GM12878 (cell line): ENCODE results near the gene GTPBP4. TPM values are rescaled to one million over a fixed set of nuclear protein-coding genes. Genes with fewer than 3 reads are reported as not detected.

Source experiments
- ATAC-seq: fragments of 200-7000 bp; cut with Tn5 transposase; 3 replicates; pipeline ENCODE4 v1.9.1; 2020; ENCODE audit warnings: mild to moderate bottlenecking, moderate library complexity
- BruUV-seq: library from RNA; stranded (reverse); fragments of 400-500 nt; replicated peaks from 2 replicates; lab custom pipeline; 2021; lab: Mats Ljungman, UMichigan
- CTCF ChIA-PET: fragments of 300-600 bp; sonication (Branson Sonifier 250); formaldehyde crosslinking; extraction: SDS; loops from one replicate; lab custom pipeline; 2021; ENCODE audit warnings: inconsistent platforms; lab: Yijun Ruan, JAX
- POLR2A ChIA-PET: fragments of 350-600 bp; formaldehyde crosslinking; extraction: SDS; loops from one replicate; lab custom pipeline; 2021; ENCODE audit warnings: inconsistent platforms; lab: Charles Lee
- RAD21 ChIA-PET: fragments of 300-600 bp; sonication (Branson Sonifier 250); formaldehyde crosslinking; loops from one replicate; lab custom pipeline; 2023; ENCODE audit warnings: antibody characterized with exemption; ENCODE audit not compliant: unreplicated experiment; lab: Charles Lee
- SMC1A ChIA-PET: fragments of 300-600 bp; sonication (Branson Sonifier 250); formaldehyde crosslinking; loops from one replicate; lab custom pipeline; 2023; ENCODE audit not compliant: unreplicated experiment, uncharacterized antibody; lab: Charles Lee
- DNase-seq: peaks from one replicate; pipeline ENCODE4 v3.0.0-alpha.2; 2011; ENCODE audit warnings: low read depth, low spot score
- FAIRE-seq: peaks from 3 replicates; lab custom pipeline; 2011; peaks lifted over from hg19 to GRCh38; lab: Jason Lieb, UNC
- H2AFZ ChIP-seq: 2 replicates; pipeline ENCODE4 v1.6.0; 2011; ENCODE audit warnings: low read depth, low read length, control low read depth; ENCODE audit not compliant: control insufficient read depth
- H3K27ac ChIP-seq: 2 replicates; pipeline ENCODE4 v1.5.1; 2011; ENCODE audit warnings: control low read depth; ENCODE audit not compliant: control insufficient read depth, insufficient read depth
- H3K27me3 ChIP-seq, 2 experiments: replicated peaks in 1 of 2; 2 replicates each; pipeline versions ENCODE4 v1.6.0 to v1.6.1; 2011; ENCODE audit warnings: low read length in 1 of 2; ENCODE audit not compliant: control insufficient read depth in 2 of 2, insufficient read depth in 2 of 2
- H3K36me3 ChIP-seq, 2 experiments: 2 replicates each; pipeline ENCODE4 v1.5.1; 2011; ENCODE audit warnings: low read length in 1 of 2; ENCODE audit not compliant: control insufficient read depth in 2 of 2, insufficient read depth in 2 of 2
- H3K4me1 ChIP-seq: 2 replicates; pipeline ENCODE4 v1.6.1; 2011; ENCODE audit warnings: mild to moderate bottlenecking, low read length, moderate library complexity, mixed read lengths; ENCODE audit not compliant: control insufficient read depth, insufficient read depth
- H3K4me2 ChIP-seq: 2 replicates; pipeline ENCODE4 v1.6.0; 2011; ENCODE audit warnings: control low read depth; ENCODE audit not compliant: control insufficient read depth, insufficient read depth
- H3K4me3 ChIP-seq: fragments of 200-600 bp; sonication (generic); 2 replicates; pipeline ENCODE4 v1.5.1; 2016
- H3K79me2 ChIP-seq: 2 replicates; pipeline ENCODE4 v1.6.0; 2011; ENCODE audit warnings: low read length; ENCODE audit not compliant: control insufficient read depth, insufficient read depth
- H3K9ac ChIP-seq: 2 replicates; pipeline ENCODE4 v1.8.0; 2011; ENCODE audit warnings: low read length, control low read depth, mixed read lengths; ENCODE audit not compliant: control insufficient read depth, insufficient read depth
- H3K9me3 ChIP-seq: replicated peaks from 3 replicates; pipeline ENCODE4 v1.5.1; 2011; ENCODE audit warnings: mild to moderate bottlenecking, low read length; ENCODE audit not compliant: control insufficient read depth, insufficient read depth
- H4K20me1 ChIP-seq: 2 replicates; pipeline ENCODE4 v1.6.0; 2011; ENCODE audit not compliant: control insufficient read depth, insufficient read depth
- ASH2L ChIP-seq: fragments of 300-600, 200-600 bp; sonication (generic); IDR thresholded peaks from 2 replicates; pipeline ENCODE4 v1.6.1; 2017; ENCODE audit warnings: low read depth, mild to moderate bottlenecking, borderline replicate concordance
- E4F1 ChIP-seq: fragments of 450-650 bp; IDR thresholded peaks from 2 replicates; pipeline ENCODE4 v1.6.1; 2018; ENCODE audit warnings: borderline replicate concordance, mild to moderate bottlenecking; ENCODE audit not compliant: partially characterized antibody
- FOXK2 ChIP-seq: fragments of 450-650 bp; IDR thresholded peaks from 2 replicates; pipeline ENCODE4 v1.6.1; 2017; ENCODE audit warnings: mild to moderate bottlenecking, moderate library complexity
- HSF1 ChIP-seq: fragments of 150-350 bp; IDR thresholded peaks from 2 replicates; pipeline ENCODE4 v1.6.1; 2014; ENCODE audit warnings: mild to moderate bottlenecking, low read depth, low read length
- IRF5 ChIP-seq: fragments of 450-650 bp; IDR thresholded peaks from 2 replicates; pipeline ENCODE4 v1.6.1; 2017; ENCODE audit warnings: borderline replicate concordance
- NFYA ChIP-seq: IDR thresholded peaks from 2 replicates; pipeline ENCODE4 v1.6.1; 2011; ENCODE audit warnings: low read depth, mild to moderate bottlenecking, low read length, improper control_type of control experiment, borderline replicate concordance
- NFYB ChIP-seq: IDR thresholded peaks from 2 replicates; pipeline ENCODE4 v1.6.1; 2011; ENCODE audit warnings: low read depth, mild to moderate bottlenecking, low read length, improper control_type of control experiment, moderate library complexity; ENCODE audit not compliant: insufficient read depth
- POLR2AphosphoS2 ChIP-seq: IDR thresholded peaks from 2 replicates; pipeline ENCODE4 v1.6.1; 2011; ENCODE audit warnings: low read depth, mild to moderate bottlenecking, low read length, improper control_type of control experiment, moderate library complexity
- PRDM15 ChIP-seq: fragments of 450-650 bp; formaldehyde crosslinking; IDR thresholded peaks from 2 replicates; pipeline ENCODE4 v1.4.0; 2020; ENCODE audit warnings: mild to moderate bottlenecking, moderate library complexity
- SIN3A ChIP-seq: IDR thresholded peaks from 2 replicates; pipeline ENCODE4 v1.6.1; 2012; ENCODE audit warnings: low read depth, low read length, improper control_type of control experiment
- SMARCA5 ChIP-seq: fragments of 450-650 bp; IDR thresholded peaks from 2 replicates; pipeline ENCODE4 v1.6.1; 2017; ENCODE audit warnings: mild to moderate bottlenecking
- SMC3 ChIP-seq: IDR thresholded peaks from 2 replicates; pipeline ENCODE4 v1.6.1; 2011; ENCODE audit warnings: low read length, improper control_type of control experiment, borderline replicate concordance
- SPI1 ChIP-seq: IDR thresholded peaks from 2 replicates; pipeline ENCODE4 v1.6.1; 2011; ENCODE audit warnings: low read depth, mild to moderate bottlenecking, low read length, moderate library complexity, borderline replicate concordance; ENCODE audit not compliant: insufficient read depth
- STAT1 ChIP-seq: fragments of 450-650 bp; conservative IDR thresholded peaks from 2 replicates; pipeline ENCODE4 v1.6.1; 2014; ENCODE audit warnings: antibody characterized with exemption, mild to moderate bottlenecking
- WGBS: methylation state at CpG from one replicate; pipeline ENCODE4 v1.1.6; 2016; ENCODE audit warnings: low lambda C conversion rate; ENCODE audit not compliant: insufficient replicate concordance, insufficient coverage; ENCODE audit errors: missing lambda C conversion rate; 5-methylcytosine and 5-hydroxymethylcytosine counted together
- in situ Hi-C: fragments of 300-500 bp; cut with MboI; formaldehyde crosslinking; loops from 9 replicates; pipeline ENCODE4 v1.14.3; 2018; ENCODE audit warnings: mixed read lengths
- intact Hi-C: fragments of 100-400 bp; cut with micrococcal nuclease; formaldehyde crosslinking; loops from one replicate; pipeline ENCODE4 v1.14.2; 2022; ENCODE audit not compliant: unreplicated experiment
- polyA plus RNA-seq, 11 experiments: library from polyadenylated mRNA; depleted of rRNA in 4 of 11; unstranded in 6 of 11; stranded (reverse) in 5 of 11; fragments of >200 nt; fragmentation: Nextera tagmentation in 4 of 11; fragmentation: Illumina TruSeq in 1 of 11; extraction: Ambion mirVana in 4 of 11; extraction: Trizol in 1 of 11; gene quantifications; 1 replicate in 1 of 11; 2 replicates in 10 of 11; pipeline versions ENCODE4 v1.2.1 to v1.2.3, GENCODE V29; 2011 to 2016; ENCODE audit warnings: inconsistent platforms in 2 of 11, missing spikeins in 2 of 11, low read depth in 1 of 11
- total RNA-seq, 4 experiments: library from RNA; depleted of rRNA in 3 of 4; stranded (reverse); fragments of >200 nt in 3 of 4; fragmentation: Illumina TruSeq in 1 of 4; extraction: Trizol in 1 of 4; gene quantifications; 2 replicates each; pipeline versions ENCODE4 v1.2.1 to v1.2.3, GENCODE V29; 2013 to 2021

Gene GTPBP4
- total and polyA plus RNA-seq, 10 of the 15 experiments (the other 5 are each of a cell fraction or from before 2014, with no cell fraction given), result 58.5 to 118 (median 71.4) TPM

GRCh38 chr10:976316-976715 lies 11.9 kb upstream of the GTPBP4 start:
- FAIRE-seq (no peak), DNase-seq (no peak), ATAC-seq (no peak)
- Histone ChIP-seq H2AFZ (no peak overlapping the region), H3K4me1 (peaks cover 19% of the 10 kb centered on the region), H3K4me2 (no peak overlapping the region), H3K27ac (no peak overlapping the region), H4K20me1 (no peaks in the 10 kb centered on the region), H3K4me3 (no peak overlapping the region), H3K27me3 (no peaks in the 10 kb centered on the region), H3K9ac (no peak overlapping the region), H3K79me2 (no peaks in the 10 kb centered on the region), H3K9me3 (peaks cover 18% of the 10 kb centered on the region), H3K36me3 (no peaks in the 10 kb centered on the region)
- intact Hi-C loops, result no loop called here
- RAD21 ChIA-PET, result no interaction called here
- no TSS peak for BruUV-seq
- SMC1A ChIA-PET, result no interaction called here
- in situ Hi-C loops, result no loop called here
- 94% methylated on average over 22 of the region's 22 CpGs for WGBS
- POLR2A ChIA-PET, result no interaction called here
- CTCF ChIA-PET, result no interaction called here
- no peak for TF ChIP-seq POLR2AphosphoS2
- TF ChIP-seq SIN3A, result no peak
- no peak for TF ChIP-seq SPI1
- no peak for TF ChIP-seq SMARCA5
- no peak for TF ChIP-seq HSF1
- TF ChIP-seq IRF5, result no peak
- no peak for TF ChIP-seq FOXK2
- TF ChIP-seq E4F1, result no peak
- no peak for TF ChIP-seq NFYA
- no peak for TF ChIP-seq NFYB
- TF ChIP-seq ASH2L, result no peak
- TF ChIP-seq SMC3, result no peak
- no peak for TF ChIP-seq STAT1
- TF ChIP-seq PRDM15 (CRISPR knock-in tag), result no peak
